GM12872 (cell line): Measurements from ENCODE around the gene PDE2A.

Source experiments
- TF ChIP-seq, protein P1 (sequence below): IDR thresholded peaks from 3 replicates; pipeline ENCODE4 v1.5.1; 2011; ENCODE audit warnings: low read depth, mild to moderate bottlenecking, low read length, moderate library complexity; ENCODE audit not compliant: insufficient read depth

PDE2A gene

GRCh38 chr11:72537051-72537450 is 137.2 kb downstream of the PDE2A start:
- TF ChIP-seq, protein P1, sequence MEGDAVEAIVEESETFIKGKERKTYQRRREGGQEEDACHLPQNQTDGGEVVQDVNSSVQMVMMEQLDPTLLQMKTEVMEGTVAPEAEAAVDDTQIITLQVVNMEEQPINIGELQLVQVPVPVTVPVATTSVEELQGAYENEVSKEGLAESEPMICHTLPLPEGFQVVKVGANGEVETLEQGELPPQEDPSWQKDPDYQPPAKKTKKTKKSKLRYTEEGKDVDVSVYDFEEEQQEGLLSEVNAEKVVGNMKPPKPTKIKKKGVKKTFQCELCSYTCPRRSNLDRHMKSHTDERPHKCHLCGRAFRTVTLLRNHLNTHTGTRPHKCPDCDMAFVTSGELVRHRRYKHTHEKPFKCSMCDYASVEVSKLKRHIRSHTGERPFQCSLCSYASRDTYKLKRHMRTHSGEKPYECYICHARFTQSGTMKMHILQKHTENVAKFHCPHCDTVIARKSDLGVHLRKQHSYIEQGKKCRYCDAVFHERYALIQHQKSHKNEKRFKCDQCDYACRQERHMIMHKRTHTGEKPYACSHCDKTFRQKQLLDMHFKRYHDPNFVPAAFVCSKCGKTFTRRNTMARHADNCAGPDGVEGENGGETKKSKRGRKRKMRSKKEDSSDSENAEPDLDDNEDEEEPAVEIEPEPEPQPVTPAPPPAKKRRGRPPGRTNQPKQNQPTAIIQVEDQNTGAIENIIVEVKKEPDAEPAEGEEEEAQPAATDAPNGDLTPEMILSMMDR = no peak

DNA sequence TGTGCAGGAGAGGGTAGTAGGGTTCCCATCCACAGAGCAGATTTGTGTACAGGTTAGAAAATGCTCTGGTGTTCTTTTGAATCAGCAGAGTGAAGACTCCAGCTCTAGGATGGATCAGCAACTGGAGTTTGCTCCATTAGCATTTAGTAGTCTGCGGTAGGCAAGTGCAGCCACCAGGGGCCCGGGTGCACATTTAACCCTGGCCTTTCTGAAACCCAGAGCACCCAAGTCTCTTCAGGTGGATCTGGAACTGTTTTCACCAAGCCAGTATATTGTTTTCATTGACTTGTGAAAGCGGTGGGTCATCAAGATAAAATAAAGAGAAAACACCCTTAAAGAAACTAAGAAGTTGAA is 139.1 kb downstream of the PDE2A start:
- TF ChIP-seq, protein P1 = 0 out of 3 replicates have a peak, but pooled peaks have one; percentile 4

DNA sequence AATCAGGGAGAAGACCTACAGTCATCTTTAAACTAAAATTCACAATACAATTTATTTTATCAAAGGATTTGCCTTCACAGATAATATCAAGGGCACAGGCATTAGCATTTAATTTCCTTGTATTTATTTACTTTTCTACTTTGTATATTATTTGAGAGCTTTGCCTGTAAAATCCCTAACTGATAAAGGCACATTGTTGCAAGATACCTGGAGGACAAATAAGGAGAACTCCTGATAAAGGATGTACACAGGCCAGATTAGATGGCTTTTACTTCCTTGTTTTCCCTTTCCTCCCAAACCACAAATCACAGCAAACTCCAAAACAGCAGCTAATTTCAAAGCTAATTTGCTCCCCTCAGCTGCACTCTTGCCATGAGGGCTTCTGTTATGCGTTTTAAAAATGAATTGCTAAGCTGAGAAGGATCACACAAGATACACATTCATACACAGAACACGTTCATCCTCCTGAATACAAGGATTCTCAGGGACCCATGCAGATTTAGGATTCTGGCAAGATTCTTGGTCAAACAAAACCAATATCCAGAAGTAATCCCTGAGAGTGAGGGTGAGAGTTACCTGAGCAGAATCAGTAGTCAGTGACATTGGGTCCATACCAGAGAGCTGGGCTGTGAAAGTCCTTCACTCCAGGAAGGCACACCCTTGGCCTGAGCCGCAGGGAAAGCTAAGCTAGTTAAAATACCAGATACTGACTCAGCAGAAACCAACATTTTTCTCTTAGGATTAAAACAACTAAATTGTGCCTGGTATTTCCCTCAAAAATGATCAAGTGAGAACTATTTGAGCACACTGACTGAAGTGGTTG is 139.6 kb downstream of the PDE2A start:
- TF ChIP-seq, protein P1 = no peak

DNA sequence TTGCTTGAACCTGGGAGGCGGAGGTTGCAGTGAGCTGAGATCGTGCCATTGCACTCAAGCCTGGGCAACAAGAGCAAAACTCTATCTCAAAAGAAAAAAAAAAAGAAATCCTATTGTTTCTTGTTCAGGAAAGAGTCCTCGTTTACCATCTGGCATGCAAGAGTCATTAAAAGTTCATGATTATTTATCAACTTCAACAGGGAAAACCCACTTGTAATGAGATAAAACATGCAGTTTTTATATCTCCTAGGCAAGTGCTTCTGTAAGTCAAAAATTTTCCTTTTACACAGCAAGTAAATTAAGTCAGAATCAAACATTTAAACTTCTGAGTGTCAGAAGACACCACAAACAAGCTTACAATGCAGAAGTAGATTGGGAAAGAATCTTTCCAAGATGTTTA is 145.2 kb downstream of the PDE2A start:
- TF ChIP-seq, protein P1 = no peak

DNA sequence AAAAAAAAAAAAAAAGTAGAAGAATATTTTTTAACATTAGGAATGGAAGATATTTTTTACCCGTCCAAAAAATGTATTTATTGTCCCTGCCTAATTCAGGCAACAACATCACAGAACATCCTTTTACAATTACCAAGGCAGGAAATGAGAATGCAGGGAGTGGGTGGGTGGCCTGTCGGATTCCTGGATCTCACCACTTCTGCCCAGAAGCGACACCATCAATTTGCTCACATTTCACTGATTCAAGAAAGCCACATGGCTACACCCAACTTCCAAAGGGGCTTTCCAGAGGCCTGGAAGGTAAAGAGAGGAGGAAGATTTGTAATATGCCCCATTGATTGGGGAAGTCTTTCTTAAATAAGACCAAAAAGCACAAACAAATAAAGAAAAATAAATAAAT is 146.1 kb downstream of the PDE2A start:
- TF ChIP-seq, protein P1 = no peak
